RWPE1 (cell line): ENCODE measurements around the gene PDK2.

Experiments used
- CTCF ChIA-PET: fragments of 350-600 bp; sonication (Branson Sonifier 250); formaldehyde crosslinking; extraction: SDS; loops from one replicate; lab custom pipeline; 2021; lab: Yijun Ruan, JAX
- POLR2A ChIA-PET: fragments of 400-600 bp; formaldehyde crosslinking; extraction: SDS; loops from one replicate; lab custom pipeline; 2020; ENCODE audit warnings: antibody characterized with exemption; ENCODE audit not compliant: low non-redundant PET; lab: Yijun Ruan, JAX
- DNase-seq: peaks from one replicate; pipeline ENCODE4 v3.0.0; 2012; ENCODE audit warnings: low spot score
- H3K27ac ChIP-seq: fragments of 450-650 bp; 2 replicates; pipeline ENCODE4 v1.5.1; 2017
- CTCF ChIP-seq: fragments of 450-650 bp; conservative IDR thresholded peaks from 2 replicates; pipeline ENCODE4 v1.5.1; 2017; ENCODE audit warnings: low read depth, mild to moderate bottlenecking

PDK2 gene

GRCh38 chr17:50102164-50102991 lies 7.2 kb downstream of the PDK2 start:
- peak overlapping the region; percentile 62 for H3K27ac ChIP-seq
- no peak for TF ChIP-seq CTCF
- ChIA-PET POLR2A (no interaction called here), CTCF (interaction anchor here (0.7 to 1.0 kb wide), 2 partner anchors 8 to 11 kb away, joined by 5 to 7 read pairs; no protein-coding TSS in a partner anchor)
- no peak for DNase-seq

- H3K27ac ChIP-seq, result peak overlapping the region; percentile 11; the same call in 1 of the 2 replicates
- POLR2A ChIA-PET, result no interaction called here
- CTCF ChIA-PET, result interaction anchor here (0.6 to 1.3 kb wide), 2 partner anchors 9 to 36 kb away, joined by 4 to 8 read pairs; no protein-coding TSS in a partner anchor
- DNase-seq, result no peak
- no peak for TF ChIP-seq CTCF
Observed at GRCh38 chr17:50103252-50103651, 8.1 kb downstream of the PDK2 start.

GRCh38 chr17:50103941-50104340 lies 8.8 kb downstream of the PDK2 start:
- no peak for DNase-seq
- no peak for TF ChIP-seq CTCF
- ChIA-PET POLR2A (no interaction called here), CTCF (interaction anchor here (0.6 to 1.3 kb wide), 3 partner anchors 10 to 39 kb away, joined by 4 to 8 read pairs (median 4); no protein-coding TSS in a partner anchor)
- H3K27ac ChIP-seq, result peak overlapping the region; percentile 11

- CTCF ChIA-PET, result no interaction called here
- POLR2A ChIA-PET, result no interaction called here
Observed at GRCh38 chr17:50105811-50106210, 10.7 kb downstream of the PDK2 start.

GRCh38 chr17:50106393-50107131 lies 11.4 kb downstream of the PDK2 start:
- TF ChIP-seq CTCF, result no peak
- H3K27ac ChIP-seq, result peak overlapping the region; percentile 91
- DNase-seq, result no peak
- CTCF ChIA-PET, result interaction anchor here (1.0 kb wide), 1 partner anchor 12 kb away, joined by 4 read pairs; no protein-coding TSS in a partner anchor
- POLR2A ChIA-PET, result interaction anchor here (0.5 kb wide), 1 partner anchor 20 kb away, joined by 3 read pairs; no protein-coding TSS in a partner anchor

More at GRCh38 chr17:50105811-50106210, 10.7 kb downstream of the PDK2 start:
- H3K27ac ChIP-seq, result peak overlapping the region; percentile 91
- TF ChIP-seq CTCF, result no peak
- DNase-seq, result no peak
